A549 (cell line): ENCODE measurements around the gene TLCD3A. TPM values are rescaled to one million over a fixed set of nuclear protein-coding genes. Genes with fewer than 3 reads are reported as not detected.

Source experiments
- ATAC-seq, 2 experiments: fragments of 200-7000 bp in 1 of 2; fragments of >200 bp in 1 of 2; cut with Nextera tagmentation in 1 of 2; cut with Tn5 transposase in 1 of 2; 3 replicates each; pipeline versions ENCODE4 v1.8.0 to v1.9.1; 2018 to 2020; ENCODE audit warnings: mild to moderate bottlenecking in 1 of 2, moderate library complexity in 1 of 2
- CTCF ChIA-PET: fragments of 300-600 bp; sonication (Branson Sonifier 250); formaldehyde crosslinking; extraction: SDS; loops from one replicate; lab custom pipeline; 2021; ENCODE audit warnings: antibody characterized with exemption, inconsistent platforms; lab: Yijun Ruan, JAX
- POLR2A ChIA-PET: fragments of 350-600 bp; formaldehyde crosslinking; extraction: SDS; loops from one replicate; lab custom pipeline; 2021; ENCODE audit warnings: antibody characterized with exemption, inconsistent platforms; lab: Yijun Ruan, JAX
- DNase-seq, 2 experiments: peaks; one replicate each; pipeline versions ENCODE4 v3.0.0 to v3.0.0-alpha.2; 2011 to 2016; ENCODE audit warnings: low read depth in 1 of 2, low spot score in 1 of 2
- FAIRE-seq: peaks from 2 replicates; lab custom pipeline; 2011; peaks lifted over from hg19 to GRCh38; lab: Jason Lieb, UNC
- H3K27ac ChIP-seq, 2 experiments: fragments of >200 bp; sonication (Bioruptor Twin); formaldehyde crosslinking; 3 replicates each; pipeline ENCODE4 v1.5.1; 2016 to 2017
- H3K4me1 ChIP-seq: fragments of >200 bp; sonication (Bioruptor Twin); formaldehyde crosslinking; 3 replicates; pipeline ENCODE4 v1.6.1; 2016
- H3K4me2 ChIP-seq: fragments of >200 bp; sonication (Bioruptor Twin); formaldehyde crosslinking; 3 replicates; pipeline ENCODE4 v1.6.1; 2016
- H3K4me3 ChIP-seq: fragments of >200 bp; sonication (Bioruptor Twin); formaldehyde crosslinking; 3 replicates; pipeline ENCODE4 v1.5.1; 2016
- H3K9me3 ChIP-seq: fragments of >200 bp; sonication (Bioruptor Twin); formaldehyde crosslinking; 3 replicates; pipeline ENCODE4 v1.6.1; 2016
- ATOH8 ChIP-seq: fragments of 250-450 bp; sonication (Bioruptor Pico); IDR thresholded peaks from 2 replicates; pipeline ENCODE4 v1.5.0; 2020; ENCODE audit warnings: low read depth, mild to moderate bottlenecking, moderate library complexity
- BHLHE40 ChIP-seq: IDR thresholded peaks from 2 replicates; pipeline ENCODE4 v1.6.1; 2012; ENCODE audit warnings: low read depth, low read length, inconsistent platforms
- CBX8 ChIP-seq: fragments of 200-600 bp; sonication (generic); IDR thresholded peaks from 2 replicates; pipeline ENCODE4 v1.6.1; 2016
- CHD2 ChIP-seq: fragments of 150-350 bp; IDR thresholded peaks from 2 replicates; pipeline ENCODE4 v1.6.1; 2014; ENCODE audit warnings: low read length; ENCODE audit not compliant: partially characterized antibody
- EHF ChIP-seq: fragments of 250-450 bp; sonication (Bioruptor Pico); IDR thresholded peaks from 2 replicates; pipeline ENCODE4 v1.5.0; 2020; ENCODE audit warnings: mild to moderate bottlenecking
- EHMT2 ChIP-seq: fragments of 200-600 bp; sonication (generic); IDR thresholded peaks from 2 replicates; pipeline ENCODE4 v1.6.1; 2016; ENCODE audit warnings: antibody characterized with exemption, low read depth, mild to moderate bottlenecking, moderate library complexity
- EP300 ChIP-seq, 2 experiments: fragments of >200 bp; sonication (Bioruptor Twin); formaldehyde crosslinking; IDR thresholded peaks; 2 replicates in 1 of 2; 3 replicates in 1 of 2; pipeline ENCODE4 v1.6.1; 2016 to 2017
- ESRRA ChIP-seq: fragments of 150-350 bp; IDR thresholded peaks from 2 replicates; pipeline ENCODE4 v1.6.1; 2014; ENCODE audit warnings: mild to moderate bottlenecking, low read length, borderline replicate concordance
- FOXS1 ChIP-seq: fragments of 250-450 bp; sonication (Bioruptor Pico); IDR thresholded peaks from 2 replicates; pipeline ENCODE4 v1.5.0; 2020; ENCODE audit warnings: mild to moderate bottlenecking, moderate library complexity
- GATA3 ChIP-seq: IDR thresholded peaks from 2 replicates; pipeline ENCODE4 v1.6.1; 2012; ENCODE audit warnings: borderline replicate concordance
- HEYL ChIP-seq: fragments of 250-450 bp; sonication (Bioruptor Pico); IDR thresholded peaks from 2 replicates; pipeline ENCODE4 v1.8.0; 2021; ENCODE audit warnings: mild to moderate bottlenecking, moderate library complexity
- HMGXB4 ChIP-seq: fragments of 250-450 bp; sonication (Bioruptor Pico); IDR thresholded peaks from 2 replicates; pipeline ENCODE4 v1.5.0; 2021; ENCODE audit warnings: mild to moderate bottlenecking, moderate library complexity, borderline replicate concordance
- HOXB5 ChIP-seq: fragments of 250-450 bp; sonication (Bioruptor Pico); IDR thresholded peaks from 2 replicates; pipeline ENCODE4 v1.5.0; 2020; ENCODE audit warnings: mild to moderate bottlenecking, moderate library complexity
- JUNB ChIP-seq: fragments of >200 bp; sonication (Bioruptor Twin); formaldehyde crosslinking; IDR thresholded peaks from 2 replicates; pipeline ENCODE4 v1.6.1; 2016
- MAFK ChIP-seq: fragments of 450-650 bp; IDR thresholded peaks from 2 replicates; pipeline ENCODE4 v1.6.1; 2014; ENCODE audit not compliant: partially characterized antibody
- MAX ChIP-seq: IDR thresholded peaks from 2 replicates; pipeline ENCODE4 v1.6.1; 2012
- MAZ ChIP-seq: fragments of 150-350 bp; IDR thresholded peaks from 2 replicates; pipeline ENCODE4 v1.6.1; 2014; ENCODE audit warnings: antibody characterized with exemption, low read depth, low read length, borderline replicate concordance
- MYC ChIP-seq: IDR thresholded peaks from 2 replicates; pipeline ENCODE4 v1.6.1; 2012; ENCODE audit warnings: mild to moderate bottlenecking, inconsistent platforms, low read length, improper control_type of control experiment, borderline replicate concordance
- NFE2L2 ChIP-seq: fragments of 150-350 bp; conservative IDR thresholded peaks from 2 replicates; pipeline ENCODE4 v1.6.1; 2014; ENCODE audit warnings: low read length
- PHF8 ChIP-seq: fragments of 200-600 bp; sonication (generic); IDR thresholded peaks from 2 replicates; pipeline ENCODE4 v1.6.1; 2016; ENCODE audit warnings: low read depth, mild to moderate bottlenecking, antibody characterized with exemption, moderate library complexity, borderline replicate concordance
- POLR2A ChIP-seq: IDR thresholded peaks from 2 replicates; pipeline ENCODE4 v1.6.1; 2012; ENCODE audit warnings: mild to moderate bottlenecking, low read length
- POLR2AphosphoS2 ChIP-seq: conservative IDR thresholded peaks from 2 replicates; pipeline ENCODE4 v1.6.1; 2012; ENCODE audit warnings: low read length, improper control_type of control experiment, inconsistent platforms
- RAD21 ChIP-seq, 2 experiments: fragments of >200 bp in 1 of 2; sonication (Bioruptor Twin) in 1 of 2; formaldehyde crosslinking in 1 of 2; IDR thresholded peaks in 1 of 2; conservative IDR thresholded peaks in 1 of 2; 2 replicates in 1 of 2; 3 replicates in 1 of 2; pipeline ENCODE4 v1.6.1; 2012 to 2018; ENCODE audit warnings: inconsistent platforms in 1 of 2
- RARB ChIP-seq: fragments of 250-450 bp; sonication (Bioruptor Pico); IDR thresholded peaks from 2 replicates; pipeline ENCODE4 v1.8.0; 2021; ENCODE audit warnings: mild to moderate bottlenecking, moderate library complexity
- RNF2 ChIP-seq: fragments of 200-600 bp; sonication (generic); IDR thresholded peaks from 2 replicates; pipeline ENCODE4 v1.6.1; 2016; ENCODE audit warnings: low read depth, mild to moderate bottlenecking, antibody characterized with exemption, moderate library complexity, borderline replicate concordance
- SMC3 ChIP-seq: fragments of >200 bp; sonication (Bioruptor Twin); formaldehyde crosslinking; IDR thresholded peaks from 3 replicates; pipeline ENCODE4 v1.6.1; 2018; ENCODE audit warnings: inconsistent platforms
- SREBF2 ChIP-seq: fragments of 450-650 bp; IDR thresholded peaks from 2 replicates; pipeline ENCODE4 v1.6.1; 2014; ENCODE audit warnings: mild to moderate bottlenecking, moderate library complexity
- ZC3H11A ChIP-seq: fragments of 450-650 bp; IDR thresholded peaks from 2 replicates; pipeline ENCODE4 v1.6.1; 2014; ENCODE audit warnings: antibody characterized with exemption, mild to moderate bottlenecking
- ZFP36 ChIP-seq: fragments of 450-650 bp; IDR thresholded peaks from 2 replicates; pipeline ENCODE4 v1.6.1; 2014; ENCODE audit warnings: borderline replicate concordance; ENCODE audit not compliant: partially characterized antibody
- ZNF302 ChIP-seq: fragments of 250-450 bp; sonication (Bioruptor Pico); IDR thresholded peaks from 2 replicates; pipeline ENCODE4 v1.9.0; 2021; ENCODE audit warnings: inconsistent platforms, mild to moderate bottlenecking, moderate library complexity
- whole genome bisulfite sequencing: methylation state at CpG from one replicate; pipeline ENCODE4 v1.1.6; 2017; ENCODE audit errors: missing lambda C conversion rate; 5-methylcytosine and 5-hydroxymethylcytosine counted together
- polyA plus RNA-seq, 4 experiments: library from polyadenylated mRNA; depleted of rRNA in 3 of 4; stranded (reverse); fragments of >200 nt; fragmentation: RNase III in 1 of 4; extraction: RNeasy Plus Mini Kit Qiagen cat#74134 plus additional on column Dnase treatment in 1 of 4; gene quantifications; 2 replicates in 3 of 4; 3 replicates in 1 of 4; pipeline ENCODE4 v1.2.3, GENCODE V29; 2011 to 2017

Gene TLCD3A
- polyA plus RNA-seq, 2 of the 4 experiments (the other 2 are of a cell fraction): 29.5 to 31.5 TPM

- no peak for FAIRE-seq
- TF ChIP-seq BHLHE40 (no peak), RAD21 (conservative IDR thresholded peaks at IDR 0.05 in 1 of 2, IDR thresholded peaks at IDR 0.05 in 1 of 2) (no peak), HOXB5 (CRISPR knock-in tag) (no peak), HMGXB4 (CRISPR knock-in tag) (no peak), RNF2 (no peak), POLR2A (no peak), HEYL (CRISPR knock-in tag) (no peak), GATA3 (no peak), POLR2AphosphoS2 (no peak), EP300 (IDR thresholded peaks at IDR 0.05) (no peak), ZC3H11A (no peak), ESRRA (no peak), FOXS1 (CRISPR knock-in tag) (no peak), SMC3 (no peak), ATOH8 (CRISPR knock-in tag) (no peak), NFE2L2 (no peak), PHF8 (no peak)
Observed at GRCh38 chr17:773016-773415, 40.6 kb downstream of the TLCD3A start.

GRCh38 chr17:773467-774312 lies 41.3 kb downstream of the TLCD3A start:
- no peak for DNase-seq
- CTCF ChIA-PET: interaction anchor here (0.6 to 2.6 kb wide), 4 partner anchors 13 to 207 kb away, joined by 3 to 11 read pairs (median 5); no protein-coding TSS in a partner anchor
- 92% methylated on average over 14 of the region's 14 CpGs for WGBS

More at GRCh38 chr17:773016-773415, 40.6 kb downstream of the TLCD3A start:
- H3K4me3 ChIP-seq: no peak overlapping the region
- no peak overlapping the region for H3K27ac ChIP-seq
- ChIA-PET POLR2A (no interaction called here), CTCF (interaction anchor here (0.6 to 2.6 kb wide), 3 partner anchors 13 to 20 kb away, joined by 3 to 11 read pairs (median 4); no protein-coding TSS in a partner anchor)
- DNase-seq (no peak), ATAC-seq (no peak)
- H3K9me3 ChIP-seq: no peaks in the 10 kb centered on the region
- no peaks in the 10 kb centered on the region for H3K4me1 ChIP-seq
- H3K4me2 ChIP-seq: no peak overlapping the region
- WGBS: 96% methylated on average over 5 of the region's 5 CpGs

GRCh38 chr17:774313-774584 lies 41.9 kb downstream of the TLCD3A start:
- TF ChIP-seq MAFK (no peak), MYC (no peak), MAX (no peak), ZNF302 (CRISPR knock-in tag) (no peak), SREBF2 (no peak), EP300 (IDR thresholded peaks at IDR 0.05) (no peak), CBX8 (no peak), MAZ (no peak), CHD2 (no peak), EHF (CRISPR knock-in tag) (no peak)
- TF ChIP-seq, all 56 proteins: peak for 0
- ATAC-seq (no peak), FAIRE-seq (no peak), DNase-seq (no peak)
- 90% methylated on average over 5 of the region's 5 CpGs for WGBS
- no peaks in the 10 kb centered on the region for H3K4me1 ChIP-seq
- no peak overlapping the region for H3K4me2 ChIP-seq
- no peaks in the 10 kb centered on the region for H3K9me3 ChIP-seq
- no peak overlapping the region for H3K4me3 ChIP-seq
- ChIA-PET POLR2A (no interaction called here), CTCF (interaction anchor here (1.5 to 2.6 kb wide), 4 partner anchors 13 to 222 kb away, joined by 5 to 11 read pairs (median 6); partner anchors contain the start of gene TIMM22)
- H3K27ac ChIP-seq: no peak overlapping the region

More at GRCh38 chr17:773467-774312, 41.3 kb downstream of the TLCD3A start:
- no peak overlapping the region for H3K4me2 ChIP-seq
- ATAC-seq: no peak
- H3K9me3 ChIP-seq: no peaks in the 10 kb centered on the region
- no peak overlapping the region for H3K27ac ChIP-seq
- TF ChIP-seq RARB (CRISPR knock-in tag) (no peak), JUNB (no peak), MYC (no peak), ZFP36 (no peak), RAD21 (conservative IDR thresholded peaks at IDR 0.05 in 1 of 2, IDR thresholded peaks at IDR 0.05 in 1 of 2) (no peak), EHMT2 (no peak), POLR2A (no peak)
- no peak overlapping the region for H3K4me3 ChIP-seq
- H3K4me1 ChIP-seq: no peaks in the 10 kb centered on the region
- POLR2A ChIA-PET: no interaction called here
- FAIRE-seq: no peak
